H1 (cell line): ENCODE measurements around the gene RIF1. TPM values are rescaled to one million over a fixed set of nuclear protein-coding genes. Genes with fewer than 3 reads are reported as not detected.

ENCODE experiments used
- CTBP2 ChIP-seq: IDR thresholded peaks from 2 replicates; pipeline ENCODE4 v1.7.0; 2011; ENCODE audit warnings: borderline replicate concordance, mild to moderate bottlenecking, moderate library complexity, mixed read lengths, low read length; ENCODE audit not compliant: insufficient read depth, insufficient read length
- HDAC6 ChIP-seq: IDR thresholded peaks from one replicate; pipeline ENCODE4 v1.7.1; 2012; ENCODE audit warnings: low read depth, mild to moderate bottlenecking, inconsistent platforms, low read length, moderate library complexity
- POLR2AphosphoS5 ChIP-seq: IDR thresholded peaks from 2 replicates; pipeline ENCODE4 v1.6.1; 2011; ENCODE audit warnings: low read depth, low read length
- POU5F1 ChIP-seq: IDR thresholded peaks from 2 replicates; pipeline ENCODE4 v1.6.1; 2011; ENCODE audit warnings: low read depth, mild to moderate bottlenecking, low read length, moderate library complexity
- RAD21 ChIP-seq, 2 experiments: IDR thresholded peaks in 1 of 2; conservative IDR thresholded peaks in 1 of 2; 2 replicates each; pipeline ENCODE4 v1.6.1; 2011; ENCODE audit warnings: low read depth in 2 of 2, low read length in 2 of 2, improper control_type of control experiment in 1 of 2, inconsistent platforms in 1 of 2, mild to moderate bottlenecking in 1 of 2, moderate library complexity in 1 of 2
- RFX5 ChIP-seq: IDR thresholded peaks from 2 replicates; pipeline ENCODE4 v1.6.1; 2011; ENCODE audit warnings: low read depth, low read length, improper control_type of control experiment, borderline replicate concordance
- polyA plus RNA-seq, 7 experiments: library from polyadenylated mRNA; depleted of rRNA in 3 of 7; stranded (reverse) in 5 of 7; unstranded in 2 of 7; fragments of >200 nt in 5 of 7; fragments of 200-250 nt in 2 of 7; gene quantifications; 1 replicate in 5 of 7; 2 replicates in 1 of 7; 4 replicates in 1 of 7; pipeline versions ENCODE4 v1.2.1 to v1.2.3, GENCODE V29; 2011 to 2013; ENCODE audit warnings: missing spikeins in 2 of 7, mixed read lengths in 2 of 7
- total RNA-seq: library from RNA; stranded (reverse); fragmentation: NEBNext Ultra II Directional; extraction: Animal tissue kit (Norgen Biotek cat#: 25700); gene quantifications from 2 replicates; pipeline ENCODE4 v1.2.1, GENCODE V29; 2021
- TF ChIP-seq, protein P1 (sequence below): fragments of 300-600 bp; sonication (generic); IDR thresholded peaks from 2 replicates; pipeline ENCODE4 v1.7.1; 2012; ENCODE audit warnings: low read length, moderate library complexity, mild to moderate bottlenecking, inconsistent platforms; ENCODE audit not compliant: insufficient replicate concordance

RIF1 gene
- total and polyA plus RNA-seq, 2 of the 8 experiments (the other 6 are each of a cell fraction or from before 2014, with no cell fraction given): 9.5 to 104 TPM

DNA sequence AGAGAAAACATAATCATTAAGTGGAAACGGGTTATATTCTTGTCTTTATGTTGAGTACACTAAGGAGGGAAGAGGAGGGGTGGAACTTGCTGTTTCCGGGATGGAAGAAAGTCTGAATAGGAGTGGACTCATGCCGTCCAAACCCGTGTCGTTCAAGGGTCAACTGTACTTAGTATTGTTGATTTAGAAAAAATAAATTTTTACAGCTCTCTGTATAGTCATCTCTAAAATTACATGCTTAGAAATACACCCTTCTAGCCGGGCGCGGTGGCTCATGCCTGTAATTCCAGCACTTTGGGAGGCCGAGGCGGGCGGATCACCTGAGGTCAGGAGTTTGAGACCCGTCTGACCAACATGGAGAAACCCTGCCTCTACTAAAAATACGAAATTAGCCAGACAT is 29.4 kb downstream of the RIF1 start (continued):
- TF ChIP-seq, protein P1, sequence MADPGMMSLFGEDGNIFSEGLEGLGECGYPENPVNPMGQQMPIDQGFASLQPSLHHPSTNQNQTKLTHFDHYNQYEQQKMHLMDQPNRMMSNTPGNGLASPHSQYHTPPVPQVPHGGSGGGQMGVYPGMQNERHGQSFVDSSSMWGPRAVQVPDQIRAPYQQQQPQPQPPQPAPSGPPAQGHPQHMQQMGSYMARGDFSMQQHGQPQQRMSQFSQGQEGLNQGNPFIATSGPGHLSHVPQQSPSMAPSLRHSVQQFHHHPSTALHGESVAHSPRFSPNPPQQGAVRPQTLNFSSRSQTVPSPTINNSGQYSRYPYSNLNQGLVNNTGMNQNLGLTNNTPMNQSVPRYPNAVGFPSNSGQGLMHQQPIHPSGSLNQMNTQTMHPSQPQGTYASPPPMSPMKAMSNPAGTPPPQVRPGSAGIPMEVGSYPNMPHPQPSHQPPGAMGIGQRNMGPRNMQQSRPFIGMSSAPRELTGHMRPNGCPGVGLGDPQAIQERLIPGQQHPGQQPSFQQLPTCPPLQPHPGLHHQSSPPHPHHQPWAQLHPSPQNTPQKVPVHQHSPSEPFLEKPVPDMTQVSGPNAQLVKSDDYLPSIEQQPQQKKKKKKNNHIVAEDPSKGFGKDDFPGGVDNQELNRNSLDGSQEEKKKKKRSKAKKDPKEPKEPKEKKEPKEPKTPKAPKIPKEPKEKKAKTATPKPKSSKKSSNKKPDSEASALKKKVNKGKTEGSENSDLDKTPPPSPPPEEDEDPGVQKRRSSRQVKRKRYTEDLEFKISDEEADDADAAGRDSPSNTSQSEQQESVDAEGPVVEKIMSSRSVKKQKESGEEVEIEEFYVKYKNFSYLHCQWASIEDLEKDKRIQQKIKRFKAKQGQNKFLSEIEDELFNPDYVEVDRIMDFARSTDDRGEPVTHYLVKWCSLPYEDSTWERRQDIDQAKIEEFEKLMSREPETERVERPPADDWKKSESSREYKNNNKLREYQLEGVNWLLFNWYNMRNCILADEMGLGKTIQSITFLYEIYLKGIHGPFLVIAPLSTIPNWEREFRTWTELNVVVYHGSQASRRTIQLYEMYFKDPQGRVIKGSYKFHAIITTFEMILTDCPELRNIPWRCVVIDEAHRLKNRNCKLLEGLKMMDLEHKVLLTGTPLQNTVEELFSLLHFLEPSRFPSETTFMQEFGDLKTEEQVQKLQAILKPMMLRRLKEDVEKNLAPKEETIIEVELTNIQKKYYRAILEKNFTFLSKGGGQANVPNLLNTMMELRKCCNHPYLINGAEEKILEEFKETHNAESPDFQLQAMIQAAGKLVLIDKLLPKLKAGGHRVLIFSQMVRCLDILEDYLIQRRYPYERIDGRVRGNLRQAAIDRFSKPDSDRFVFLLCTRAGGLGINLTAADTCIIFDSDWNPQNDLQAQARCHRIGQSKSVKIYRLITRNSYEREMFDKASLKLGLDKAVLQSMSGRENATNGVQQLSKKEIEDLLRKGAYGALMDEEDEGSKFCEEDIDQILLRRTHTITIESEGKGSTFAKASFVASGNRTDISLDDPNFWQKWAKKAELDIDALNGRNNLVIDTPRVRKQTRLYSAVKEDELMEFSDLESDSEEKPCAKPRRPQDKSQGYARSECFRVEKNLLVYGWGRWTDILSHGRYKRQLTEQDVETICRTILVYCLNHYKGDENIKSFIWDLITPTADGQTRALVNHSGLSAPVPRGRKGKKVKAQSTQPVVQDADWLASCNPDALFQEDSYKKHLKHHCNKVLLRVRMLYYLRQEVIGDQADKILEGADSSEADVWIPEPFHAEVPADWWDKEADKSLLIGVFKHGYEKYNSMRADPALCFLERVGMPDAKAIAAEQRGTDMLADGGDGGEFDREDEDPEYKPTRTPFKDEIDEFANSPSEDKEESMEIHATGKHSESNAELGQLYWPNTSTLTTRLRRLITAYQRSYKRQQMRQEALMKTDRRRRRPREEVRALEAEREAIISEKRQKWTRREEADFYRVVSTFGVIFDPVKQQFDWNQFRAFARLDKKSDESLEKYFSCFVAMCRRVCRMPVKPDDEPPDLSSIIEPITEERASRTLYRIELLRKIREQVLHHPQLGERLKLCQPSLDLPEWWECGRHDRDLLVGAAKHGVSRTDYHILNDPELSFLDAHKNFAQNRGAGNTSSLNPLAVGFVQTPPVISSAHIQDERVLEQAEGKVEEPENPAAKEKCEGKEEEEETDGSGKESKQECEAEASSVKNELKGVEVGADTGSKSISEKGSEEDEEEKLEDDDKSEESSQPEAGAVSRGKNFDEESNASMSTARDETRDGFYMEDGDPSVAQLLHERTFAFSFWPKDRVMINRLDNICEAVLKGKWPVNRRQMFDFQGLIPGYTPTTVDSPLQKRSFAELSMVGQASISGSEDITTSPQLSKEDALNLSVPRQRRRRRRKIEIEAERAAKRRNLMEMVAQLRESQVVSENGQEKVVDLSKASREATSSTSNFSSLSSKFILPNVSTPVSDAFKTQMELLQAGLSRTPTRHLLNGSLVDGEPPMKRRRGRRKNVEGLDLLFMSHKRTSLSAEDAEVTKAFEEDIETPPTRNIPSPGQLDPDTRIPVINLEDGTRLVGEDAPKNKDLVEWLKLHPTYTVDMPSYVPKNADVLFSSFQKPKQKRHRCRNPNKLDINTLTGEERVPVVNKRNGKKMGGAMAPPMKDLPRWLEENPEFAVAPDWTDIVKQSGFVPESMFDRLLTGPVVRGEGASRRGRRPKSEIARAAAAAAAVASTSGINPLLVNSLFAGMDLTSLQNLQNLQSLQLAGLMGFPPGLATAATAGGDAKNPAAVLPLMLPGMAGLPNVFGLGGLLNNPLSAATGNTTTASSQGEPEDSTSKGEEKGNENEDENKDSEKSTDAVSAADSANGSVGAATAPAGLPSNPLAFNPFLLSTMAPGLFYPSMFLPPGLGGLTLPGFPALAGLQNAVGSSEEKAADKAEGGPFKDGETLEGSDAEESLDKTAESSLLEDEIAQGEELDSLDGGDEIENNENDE: no peak
- TF ChIP-seq POU5F1: no peak
- TF ChIP-seq HDAC6: no peak
- no peak for TF ChIP-seq RAD21 (IDR thresholded peaks at IDR 0.05 in 1 of 2, conservative IDR thresholded peaks at IDR 0.05 in 1 of 2; ENCODE audit: low read depth in 2 of 2, low read length in 2 of 2)
- TF ChIP-seq POLR2AphosphoS5: no peak
- no peak for TF ChIP-seq CTBP2
- TF ChIP-seq RFX5: no peak
